GM11168 (cell line): ENCODE measurements around the gene RASD2.

Experiments used
- in situ Hi-C: fragments of 300-500 bp; cut with MboI; formaldehyde crosslinking; loops from one replicate; pipeline ENCODE4 v1.12.0; 2022; ENCODE audit warnings: low sequenced_read_pairs; ENCODE audit not compliant: unreplicated experiment

The RASD2 gene

GRCh38 chr22:35578836-35579575, 38.4 kb downstream of the RASD2 start:
- in situ Hi-C loops, result no loop called here

- in situ Hi-C loops, result loop anchor here (5.0 kb wide), 2 partner anchors 148 to 223 kb away; no protein-coding TSS in a partner anchor
These were observed 39.9 kb downstream of the RASD2 start for GRCh38 chr22:35580351-35581022.

GRCh38 chr22:35581023-35581413, 40.4 kb downstream of the RASD2 start:
- in situ Hi-C loops, result loop anchor here (5.0 kb wide), 2 partner anchors 149 to 224 kb away; no protein-coding TSS in a partner anchor

GRCh38 chr22:35582218-35582860, 41.7 kb downstream of the RASD2 start:
- in situ Hi-C loops, result loop anchor here (5.0 kb wide), 2 partner anchors 150 to 225 kb away; no protein-coding TSS in a partner anchor

GRCh38 chr22:35582861-35583670, 42.4 kb downstream of the RASD2 start:
- in situ Hi-C loops, result loop anchor here (5.0 kb wide), 2 partner anchors 151 to 226 kb away; no protein-coding TSS in a partner anchor

GRCh38 chr22:35586771-35587170, 46.1 kb downstream of the RASD2 start:
- in situ Hi-C loops, result no loop called here

GRCh38 chr22:35587447-35587870, 46.8 kb downstream of the RASD2 start:
- in situ Hi-C loops, result no loop called here

GRCh38 chr22:35587896-35588295, 47.3 kb downstream of the RASD2 start:
- in situ Hi-C loops, result no loop called here

- in situ Hi-C loops, result no loop called here
These were observed 48.6 kb downstream of the RASD2 start for GRCh38 chr22:35589071-35589755.

GRCh38 chr22:35589756-35590093, 49.1 kb downstream of the RASD2 start:
- in situ Hi-C loops, result no loop called here

GRCh38 chr22:35590634-35591295, 50.1 kb downstream of the RASD2 start:
- in situ Hi-C loops, result no loop called here

- in situ Hi-C loops, result no loop called here
These were observed 51.2 kb downstream of the RASD2 start for GRCh38 chr22:35591714-35592417.

GRCh38 chr22:35592418-35592967, 51.9 kb downstream of the RASD2 start:
- in situ Hi-C loops, result no loop called here

GRCh38 chr22:35593071-35593890, 52.6 kb downstream of the RASD2 start:
- in situ Hi-C loops, result no loop called here

- in situ Hi-C loops, result no loop called here
These were observed 53.4 kb downstream of the RASD2 start for GRCh38 chr22:35593891-35594470.

GRCh38 chr22:35594686-35595085, 54.1 kb downstream of the RASD2 start:
- in situ Hi-C loops, result no loop called here

- in situ Hi-C loops, result no loop called here
These were observed 56.2 kb downstream of the RASD2 start for GRCh38 chr22:35596821-35597220.
